Bronchial epithelial cell (primary cell): ENCODE measurements around the gene TAF4B. TPM values are rescaled to one million over a fixed set of nuclear protein-coding genes. Genes with fewer than 3 reads are reported as not detected.

Source experiments
- DNase-seq: peaks from one replicate; pipeline ENCODE4 v3.0.0-alpha.2; 2010; ENCODE audit warnings: low read depth
- FAIRE-seq: peaks from 2 replicates; lab custom pipeline; 2011; peaks lifted over from hg19 to GRCh38; lab: Jason Lieb, UNC
- H3K27me3 ChIP-seq: 2 replicates; pipeline ENCODE4 v1.5.1; 2011; ENCODE audit warnings: low read length; ENCODE audit not compliant: control insufficient read depth, insufficient read depth
- H3K36me3 ChIP-seq: 2 replicates; pipeline ENCODE4 v1.5.1; 2011; ENCODE audit warnings: low read length; ENCODE audit not compliant: control insufficient read depth, insufficient read depth
- H3K4me3 ChIP-seq: 2 replicates; pipeline ENCODE4 v1.5.1; 2011; ENCODE audit warnings: mild to moderate bottlenecking, low read depth, low read length, control low read depth
- CTCF ChIP-seq: IDR thresholded peaks from 2 replicates; pipeline ENCODE4 v1.5.1; 2011; ENCODE audit warnings: mild to moderate bottlenecking, moderate library complexity, low read length, control low read depth, inconsistent platforms; ENCODE audit not compliant: insufficient read depth, severe bottlenecking
- total RNA-seq: library from RNA; depleted of rRNA; stranded (reverse); fragments of >200 nt; gene quantifications from 2 replicates; pipeline ENCODE4 v1.2.1, GENCODE V29; 2014

TAF4B gene
- total RNA-seq, 1 donor from 2014 or later = 6.6 TPM

- Histone ChIP-seq H3K27me3 (no peaks in the 10 kb centered on the region), H3K4me3 (no peak overlapping the region), H3K36me3 (no peaks in the 10 kb centered on the region)
- TF ChIP-seq CTCF = no peak
- FAIRE-seq (no peak), DNase-seq (no peak)
Observed at GRCh38 chr18:26325771-26326170, 99.5 kb downstream of the TAF4B start.

- H3K4me3 ChIP-seq = no peak overlapping the region
- FAIRE-seq = no peak
- H3K36me3 ChIP-seq = no peaks in the 10 kb centered on the region
- TF ChIP-seq CTCF = no peak
- H3K27me3 ChIP-seq = no peaks in the 10 kb centered on the region
- DNase-seq = peak; percentile 40
Observed at GRCh38 chr18:26327062-26327461, 100.8 kb downstream of the TAF4B start.

GRCh38 chr18:26332991-26333390 lies 106.7 kb downstream of the TAF4B start:
- H3K4me3 ChIP-seq = no peak overlapping the region
- no peaks in the 10 kb centered on the region for H3K27me3 ChIP-seq
- H3K36me3 ChIP-seq = no peaks in the 10 kb centered on the region
- DNase-seq (no peak), FAIRE-seq (no peak)
- TF ChIP-seq CTCF = no peak

GRCh38 chr18:26335156-26335555 lies 108.9 kb downstream of the TAF4B start:
- no peak overlapping the region for H3K4me3 ChIP-seq
- H3K27me3 ChIP-seq = no peaks in the 10 kb centered on the region
- H3K36me3 ChIP-seq = no peaks in the 10 kb centered on the region
- FAIRE-seq (no peak), DNase-seq (no peak)
- no peak for TF ChIP-seq CTCF

- no peak for FAIRE-seq
- Histone ChIP-seq H3K27me3 (no peaks in the 10 kb centered on the region), H3K36me3 (no peaks in the 10 kb centered on the region), H3K4me3 (no peak overlapping the region)
- no peak for DNase-seq
- no peak for TF ChIP-seq CTCF
Observed at GRCh38 chr18:26335571-26336487, 109.6 kb downstream of the TAF4B start.
